Measurements from ENCODE around the gene TMEM175.

DNA sequence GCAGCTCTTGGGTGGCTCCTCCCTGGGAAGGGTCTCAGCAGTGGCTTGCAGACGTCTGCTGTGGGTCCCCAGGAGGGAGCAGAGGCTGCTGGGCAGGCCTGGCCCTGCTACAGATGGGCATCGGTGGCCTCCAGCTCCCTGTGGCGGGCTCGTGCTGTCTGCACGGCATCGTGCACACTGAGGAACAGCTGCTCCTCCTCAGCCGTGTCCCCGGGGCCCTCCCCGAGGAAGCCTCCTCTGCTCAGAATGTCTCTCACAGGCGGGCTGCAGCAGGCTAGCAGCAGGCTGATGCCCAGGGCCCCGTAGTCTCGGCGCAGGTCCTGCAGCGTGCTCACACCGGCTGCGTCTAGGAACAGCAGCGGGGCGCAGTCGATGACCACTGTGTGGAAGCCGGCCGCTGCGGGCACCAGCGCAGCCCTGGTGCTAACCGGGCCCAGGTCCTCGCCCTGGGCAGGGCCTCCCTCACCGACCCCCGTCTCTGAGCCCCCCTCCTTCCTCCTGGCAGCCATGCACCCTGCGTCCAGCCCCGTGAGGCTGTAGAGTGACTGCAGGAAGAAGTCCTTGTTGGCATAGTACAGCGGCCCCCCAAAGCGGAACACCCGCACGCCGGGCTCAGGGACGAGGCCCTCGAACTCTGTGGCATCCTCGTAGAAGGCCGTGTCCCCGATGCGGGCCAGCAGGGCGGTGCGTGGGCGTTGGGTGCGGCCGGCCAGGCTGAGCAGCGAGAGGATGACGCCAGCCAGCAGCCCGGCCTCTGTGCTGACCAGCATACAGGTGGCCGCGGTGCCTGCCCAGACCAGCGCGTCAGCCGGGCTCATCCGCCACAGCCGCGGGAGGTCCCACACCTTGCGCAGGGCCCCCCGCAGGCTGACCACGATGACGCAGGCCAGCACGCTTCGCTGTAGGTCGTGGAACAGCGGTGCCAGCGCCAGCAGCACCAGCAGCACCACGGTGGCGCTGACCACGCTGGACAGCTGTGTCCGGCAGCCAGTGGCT is 56.8 kb downstream of the TMEM175 start:
- TF ChIP-seq, protein P1, sequence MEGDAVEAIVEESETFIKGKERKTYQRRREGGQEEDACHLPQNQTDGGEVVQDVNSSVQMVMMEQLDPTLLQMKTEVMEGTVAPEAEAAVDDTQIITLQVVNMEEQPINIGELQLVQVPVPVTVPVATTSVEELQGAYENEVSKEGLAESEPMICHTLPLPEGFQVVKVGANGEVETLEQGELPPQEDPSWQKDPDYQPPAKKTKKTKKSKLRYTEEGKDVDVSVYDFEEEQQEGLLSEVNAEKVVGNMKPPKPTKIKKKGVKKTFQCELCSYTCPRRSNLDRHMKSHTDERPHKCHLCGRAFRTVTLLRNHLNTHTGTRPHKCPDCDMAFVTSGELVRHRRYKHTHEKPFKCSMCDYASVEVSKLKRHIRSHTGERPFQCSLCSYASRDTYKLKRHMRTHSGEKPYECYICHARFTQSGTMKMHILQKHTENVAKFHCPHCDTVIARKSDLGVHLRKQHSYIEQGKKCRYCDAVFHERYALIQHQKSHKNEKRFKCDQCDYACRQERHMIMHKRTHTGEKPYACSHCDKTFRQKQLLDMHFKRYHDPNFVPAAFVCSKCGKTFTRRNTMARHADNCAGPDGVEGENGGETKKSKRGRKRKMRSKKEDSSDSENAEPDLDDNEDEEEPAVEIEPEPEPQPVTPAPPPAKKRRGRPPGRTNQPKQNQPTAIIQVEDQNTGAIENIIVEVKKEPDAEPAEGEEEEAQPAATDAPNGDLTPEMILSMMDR (conservative IDR thresholded peaks at IDR 0.05; ENCODE audit: low read depth, low read length), result no peak
- TF ChIP-seq EZH2phosphoT487 (IDR thresholded peaks at IDR 0.05; ENCODE audit: borderline replicate concordance, low read length) (no peak), EZH2 (IDR thresholded peaks at IDR 0.05; ENCODE audit: low read length, unreplicated experiment) (no peak)

Measured in PC-3 (cell line).